ENCODE measurements around the gene AHDC1.

DNA sequence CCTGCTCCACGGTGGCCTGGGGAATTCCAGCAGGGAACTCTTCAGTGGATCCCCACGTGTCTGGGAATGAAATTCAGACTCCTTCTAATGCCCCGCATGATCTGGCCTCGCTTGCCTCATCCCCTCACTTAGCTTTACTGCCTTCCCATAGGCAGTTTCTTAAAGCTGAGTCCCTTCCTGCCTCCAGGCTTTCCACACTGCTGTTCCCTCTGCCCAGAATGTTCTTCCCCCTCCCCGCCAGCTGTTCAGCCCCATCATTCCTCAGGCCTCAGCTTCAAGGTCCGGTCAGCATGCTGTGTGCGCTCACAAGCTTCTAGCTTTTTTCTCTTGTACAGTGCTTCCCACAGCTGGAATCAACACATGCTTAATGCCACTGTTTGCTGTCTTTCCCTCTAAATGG, 59.1 kb downstream of the AHDC1 start:
- TF ChIP-seq POLR2A (IDR thresholded peaks at IDR 0.05; ENCODE audit: low read length) (no peak), GATA1 (IDR thresholded peaks at IDR 0.05; ENCODE audit: low read depth, low read length) (no peak)

Measured in erythroblast (primary cell).